SU-DHL-6 (cell line): ENCODE results near the gene RBM17.
"Not testable (repeated sequence)": the region's sequence is repeated elsewhere in the genome, so short reads cannot be mapped to it uniquely, and the experiment has no call there.

Source experiments
- H2AFZ ChIP-seq: fragments of 200-600 bp; sonication (generic); 2 replicates; pipeline ENCODE4 v1.6.1; 2014; ENCODE audit warnings: low read depth, mild to moderate bottlenecking, moderate library complexity, mixed read lengths, antibody characterized with exemption, low read length; ENCODE audit not compliant: severe bottlenecking
- H3F3A ChIP-seq: fragments of 200-600 bp; shearing (Covaris generic); 2 replicates; pipeline ENCODE4 v1.6.0; 2016; ENCODE audit warnings: antibody characterized with exemption, mild to moderate bottlenecking; ENCODE audit not compliant: insufficient read depth
- H3K27ac ChIP-seq: fragments of 200-600 bp; sonication (generic); 2 replicates; pipeline ENCODE4 v1.5.1; 2016; ENCODE audit warnings: low read depth, mild to moderate bottlenecking, low read length, moderate library complexity, mixed read lengths
- H3K27me3 ChIP-seq: fragments of 200-600 bp; sonication (generic), shearing (Covaris generic); 2 replicates; pipeline ENCODE4 v1.6.0; 2014; ENCODE audit warnings: mild to moderate bottlenecking, low read length
- H3K36me3 ChIP-seq: fragments of 200-600 bp; sonication (generic); 2 replicates; pipeline ENCODE4 v1.6.1; 2014; ENCODE audit warnings: mild to moderate bottlenecking, low read length, mixed read lengths
- H3K4me2 ChIP-seq: fragments of 300-600, 200-600 bp; shearing (Covaris generic), sonication (generic); 2 replicates; pipeline ENCODE4 v1.6.0; 2014; ENCODE audit warnings: low read length, low read depth, mild to moderate bottlenecking; ENCODE audit not compliant: poor library complexity, severe bottlenecking
- H3K4me3 ChIP-seq: fragments of 200-600 bp; sonication (generic); 2 replicates; pipeline ENCODE4 v1.5.1; 2014; ENCODE audit warnings: antibody characterized with exemption, low read length, mild to moderate bottlenecking, mixed read lengths; ENCODE audit not compliant: insufficient read depth, poor library complexity, severe bottlenecking
- H3K79me2 ChIP-seq: fragments of 200-600 bp; sonication (generic); 2 replicates; pipeline ENCODE4 v1.6.1; 2014; ENCODE audit warnings: mild to moderate bottlenecking, low read length, moderate library complexity; ENCODE audit not compliant: insufficient read depth
- H3K9ac ChIP-seq: fragments of 200-600 bp; sonication (generic); 2 replicates; pipeline ENCODE4 v1.7.0; 2014; ENCODE audit warnings: mild to moderate bottlenecking, low read length
- H3K9me2 ChIP-seq: fragments of 200-600 bp; sonication (generic); replicated peaks from 2 replicates; pipeline ENCODE4 v1.6.1; 2014; ENCODE audit warnings: low read length; ENCODE audit not compliant: insufficient read depth
- H3K9me3 ChIP-seq: fragments of 200-600 bp; sonication (generic); 2 replicates; pipeline ENCODE4 v1.6.1; 2014; ENCODE audit warnings: low read length, mixed read lengths; ENCODE audit not compliant: insufficient read depth
- H4K20me1 ChIP-seq: fragments of 200-600 bp; sonication (generic); 2 replicates; pipeline ENCODE4 v1.6.1; 2014; ENCODE audit warnings: low read depth, mild to moderate bottlenecking, antibody characterized with exemption, low read length, moderate library complexity, mixed read lengths
- CTCF ChIP-seq: fragments of 200-600 bp; sonication (generic); IDR thresholded peaks from one replicate; pipeline ENCODE4 v1.5.1; 2017; ENCODE audit warnings: antibody characterized with exemption, mild to moderate bottlenecking, low read length, moderate library complexity; ENCODE audit not compliant: insufficient read depth, poor library complexity, severe bottlenecking
- EZH2phosphoT487 ChIP-seq: fragments of 200-600 bp; sonication (generic), shearing (Covaris generic); conservative IDR thresholded peaks from 2 replicates; pipeline ENCODE4 v1.6.1; 2018; ENCODE audit warnings: mild to moderate bottlenecking, antibody characterized with exemption, low read length, moderate library complexity, mixed read lengths

The RBM17 gene

GRCh38 chr10:6165221-6165725 lies 76.4 kb downstream of the RBM17 start:
- H3K9me3 ChIP-seq = no peaks in the 10 kb centered on the region
- H3F3A ChIP-seq = peaks cover 19% of the 10 kb centered on the region
- no peak overlapping the region for H2AFZ ChIP-seq
- H4K20me1 ChIP-seq = peaks cover 9% of the 10 kb centered on the region; the same call in 1 of the 2 replicates
- no peaks in the 10 kb centered on the region for H3K9me2 ChIP-seq
- H3K27me3 ChIP-seq = no peaks in the 10 kb centered on the region
- no peak overlapping the region for H3K27ac ChIP-seq
- H3K4me2 ChIP-seq = peak overlapping the region; percentile 90
- peaks cover 4% of the 10 kb centered on the region; the same call in 1 of the 2 replicates for H3K36me3 ChIP-seq
- H3K4me3 ChIP-seq = no peak overlapping the region
- H3K79me2 ChIP-seq = peaks cover 65% of the 10 kb centered on the region
- H3K9ac ChIP-seq = peak overlapping the region; percentile 97
- TF ChIP-seq CTCF (no peak), EZH2phosphoT487 (no peak)

- not testable (repeated sequence) for H3K27ac ChIP-seq, H3K9ac ChIP-seq, H3K27me3 ChIP-seq, H3K4me3 ChIP-seq, H2AFZ ChIP-seq, H3K9me3 ChIP-seq, H3K36me3 ChIP-seq, H3K4me2 ChIP-seq, H3K9me2 ChIP-seq, H4K20me1 ChIP-seq
- peaks cover 72% of the 10 kb centered on the region for H3K79me2 ChIP-seq
- peaks cover 19% of the 10 kb centered on the region for H3F3A ChIP-seq
Measured at GRCh38 chr10:6165933-6166332, 77.1 kb downstream of the RBM17 start.
